ENCODE measurements around the gene ZNF654. TPM values are rescaled to one million over a fixed set of nuclear protein-coding genes. Genes with fewer than 3 reads are reported as not detected.
A peak's percentile ranks its signal among the peaks of the same experiment; 100 is the strongest.
"Not testable (repeated sequence)": the region's sequence is repeated elsewhere in the genome, so short reads cannot be mapped to it uniquely, and the experiment has no call there.

ZNF654 gene
- polyA plus RNA-seq (2012; ENCODE audit: insufficient read depth, insufficient read length, low read depth), result 5.3 TPM

DNA sequence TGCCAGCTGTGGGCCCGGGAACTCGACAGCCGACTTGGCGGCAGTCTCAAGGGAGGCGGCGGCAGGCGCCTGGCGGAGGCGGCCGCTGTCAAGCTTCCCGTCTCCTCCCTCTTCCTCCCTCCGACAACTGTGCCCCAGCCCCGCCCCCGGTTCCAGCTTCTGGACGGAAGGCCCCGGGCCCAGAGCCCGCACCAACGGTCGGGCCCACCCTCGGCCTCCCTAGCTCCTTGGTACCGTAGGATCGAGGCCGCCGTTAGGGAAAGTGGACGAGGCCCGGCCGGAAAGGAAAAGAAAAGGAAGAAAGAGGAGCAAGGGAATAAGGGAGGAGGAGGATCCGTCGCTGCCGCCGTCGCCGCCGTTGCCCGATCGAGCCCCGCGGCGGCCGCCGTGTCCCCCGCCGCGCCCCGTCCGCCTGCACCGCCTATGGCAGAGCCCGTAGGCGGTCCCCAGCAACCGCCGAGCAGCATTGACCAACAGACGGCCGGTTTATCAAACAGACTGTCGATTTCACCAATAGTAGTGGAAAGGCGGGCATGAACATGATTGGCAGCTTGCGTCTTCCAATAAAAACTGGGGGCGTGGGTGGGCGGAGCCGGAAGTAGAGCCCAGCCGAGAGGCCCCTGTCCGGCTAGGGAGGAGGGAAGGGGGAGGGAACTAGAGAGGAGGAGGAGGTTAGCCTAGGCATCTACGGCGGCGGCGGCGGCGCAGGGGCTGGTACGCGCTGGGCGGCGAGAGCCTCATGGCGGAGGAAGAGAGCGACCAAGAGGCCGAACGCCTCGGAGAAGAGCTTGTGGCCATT, at the start of gene ZNF654, which contains the start of gene CGGBP1:
Gene ZNF654, plus strand, starts transcription at position 675 of the 799 bp plus-strand sequence. Its CDS starts 65 bp downstream, at position 740.
Gene CGGBP1, minus strand, starts transcription at position 425 of the 799 bp plus-strand sequence. CDS start 3,029 bp downstream, outside the sequence.
- peaks cover 22% of the 10 kb centered on the region for H3K36me3 ChIP-seq
- H3K4me1 ChIP-seq, result no peaks in the 10 kb centered on the region
- H3K4me3 ChIP-seq (ENCODE audit: low read depth, low read length), result peak within 1 kb of the TSS; percentile 88
- TF ChIP-seq, protein P1, sequence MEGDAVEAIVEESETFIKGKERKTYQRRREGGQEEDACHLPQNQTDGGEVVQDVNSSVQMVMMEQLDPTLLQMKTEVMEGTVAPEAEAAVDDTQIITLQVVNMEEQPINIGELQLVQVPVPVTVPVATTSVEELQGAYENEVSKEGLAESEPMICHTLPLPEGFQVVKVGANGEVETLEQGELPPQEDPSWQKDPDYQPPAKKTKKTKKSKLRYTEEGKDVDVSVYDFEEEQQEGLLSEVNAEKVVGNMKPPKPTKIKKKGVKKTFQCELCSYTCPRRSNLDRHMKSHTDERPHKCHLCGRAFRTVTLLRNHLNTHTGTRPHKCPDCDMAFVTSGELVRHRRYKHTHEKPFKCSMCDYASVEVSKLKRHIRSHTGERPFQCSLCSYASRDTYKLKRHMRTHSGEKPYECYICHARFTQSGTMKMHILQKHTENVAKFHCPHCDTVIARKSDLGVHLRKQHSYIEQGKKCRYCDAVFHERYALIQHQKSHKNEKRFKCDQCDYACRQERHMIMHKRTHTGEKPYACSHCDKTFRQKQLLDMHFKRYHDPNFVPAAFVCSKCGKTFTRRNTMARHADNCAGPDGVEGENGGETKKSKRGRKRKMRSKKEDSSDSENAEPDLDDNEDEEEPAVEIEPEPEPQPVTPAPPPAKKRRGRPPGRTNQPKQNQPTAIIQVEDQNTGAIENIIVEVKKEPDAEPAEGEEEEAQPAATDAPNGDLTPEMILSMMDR (IDR thresholded peaks at IDR 0.05; ENCODE audit: low read depth, low read length), result no peak
- DNase-seq, result peak; percentile 97
- no peaks in the 10 kb centered on the region for H3K27me3 ChIP-seq
- no peaks in the 10 kb centered on the region for H3K9me3 ChIP-seq

- Histone ChIP-seq H3K4me3 (ENCODE audit: low read depth, low read length) (no peak overlapping the region), H3K36me3 (no peaks in the 10 kb centered on the region), H3K9me3 (no peaks in the 10 kb centered on the region), H3K27me3 (peaks cover 6% of the 10 kb centered on the region; the same call in 1 of the 2 replicates), H3K4me1 (no peaks in the 10 kb centered on the region)
- DNase-seq, result no peak
- TF ChIP-seq, protein P1 (IDR thresholded peaks at IDR 0.05; ENCODE audit: low read depth, low read length), result no peak
Observed at GRCh38 chr3:88010810-88011209, 48.2 kb upstream of the ZNF654 start.

GRCh38 chr3:88013592-88013991, 45.5 kb upstream of the ZNF654 start:
- Histone ChIP-seq H3K4me1 (no peaks in the 10 kb centered on the region), H3K4me3 (ENCODE audit: low read depth, low read length) (no peak overlapping the region), H3K27me3 (peaks cover 6% of the 10 kb centered on the region; the same call in 1 of the 2 replicates), H3K36me3 (no peaks in the 10 kb centered on the region), H3K9me3 (no peaks in the 10 kb centered on the region)
- TF ChIP-seq, protein P1 (IDR thresholded peaks at IDR 0.05; ENCODE audit: low read depth, low read length), result no peak
- no peak for DNase-seq

- H3K27me3 ChIP-seq; H3K4me1 ChIP-seq; H3K4me3 ChIP-seq (ENCODE audit: low read depth, low read length); H3K36me3 ChIP-seq; H3K9me3 ChIP-seq; DNase-seq: not testable (repeated sequence)
Observed at GRCh38 chr3:88015656-88016055, 43.4 kb upstream of the ZNF654 start.

GRCh38 chr3:88019024-88019423, 40.0 kb upstream of the ZNF654 start:
- H3K27me3 ChIP-seq, result peaks cover 3% of the 10 kb centered on the region; the same call in 1 of the 2 replicates
- H3K9me3 ChIP-seq, result no peaks in the 10 kb centered on the region
- no peaks in the 10 kb centered on the region for H3K36me3 ChIP-seq
- no peaks in the 10 kb centered on the region for H3K4me1 ChIP-seq
- no peak for DNase-seq
- H3K4me3 ChIP-seq (ENCODE audit: low read depth, low read length), result no peak overlapping the region
- TF ChIP-seq, protein P1 (IDR thresholded peaks at IDR 0.05; ENCODE audit: low read depth, low read length), result no peak

DNA sequence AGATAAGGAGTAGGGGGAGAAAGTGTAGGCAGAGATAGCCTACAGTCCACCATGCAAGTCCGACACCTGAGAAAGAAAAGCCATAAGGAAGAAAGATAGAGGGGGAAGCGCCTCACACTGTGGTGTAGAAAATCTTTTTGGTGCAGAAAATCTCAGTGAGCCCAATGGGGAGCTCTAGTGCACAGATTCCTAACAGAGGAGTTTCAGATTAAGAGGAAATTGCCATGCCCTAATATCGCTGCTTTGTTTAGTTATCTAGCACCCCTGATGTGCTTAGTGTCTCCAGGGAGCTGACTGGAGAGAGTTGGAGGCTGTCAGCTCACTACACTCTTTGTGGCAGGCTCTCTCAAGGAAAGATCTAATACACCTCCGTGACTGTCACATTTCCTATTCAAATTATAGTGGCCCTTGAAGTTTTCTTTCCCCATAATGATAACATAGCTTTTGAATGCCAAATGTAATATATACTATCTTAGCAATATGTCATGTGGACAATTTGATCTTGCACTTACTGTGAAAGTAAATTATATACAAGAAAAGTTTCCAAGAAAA, 34.0 kb upstream of the ZNF654 start:
- Histone ChIP-seq H3K9me3 (no peaks in the 10 kb centered on the region), H3K27me3 (no peaks in the 10 kb centered on the region), H3K4me1 (no peaks in the 10 kb centered on the region), H3K36me3 (no peaks in the 10 kb centered on the region), H3K4me3 (ENCODE audit: low read depth, low read length) (no peak overlapping the region)
- TF ChIP-seq, protein P1 (IDR thresholded peaks at IDR 0.05; ENCODE audit: low read depth, low read length), result no peak
- no peak for DNase-seq
